Breast epithelium (tissue), 3 donors: ENCODE data around the gene CLDN2.

Experiments used
- POLR2A ChIP-seq: fragments of 450-650 bp; IDR thresholded peaks from one replicate; pipeline ENCODE4 v1.6.1; 2016; ENCODE audit warnings: antibody characterized with exemption, mild to moderate bottlenecking, moderate library complexity
- TF ChIP-seq, protein P1 (sequence below), 3 donors: fragments of 450-650 bp; IDR thresholded peaks; one replicate each; pipeline ENCODE4 v1.5.1; 2016 to 2017; ENCODE audit warnings: antibody characterized with exemption in 3 of 3, mild to moderate bottlenecking in 3 of 3, moderate library complexity in 3 of 3

DNA sequence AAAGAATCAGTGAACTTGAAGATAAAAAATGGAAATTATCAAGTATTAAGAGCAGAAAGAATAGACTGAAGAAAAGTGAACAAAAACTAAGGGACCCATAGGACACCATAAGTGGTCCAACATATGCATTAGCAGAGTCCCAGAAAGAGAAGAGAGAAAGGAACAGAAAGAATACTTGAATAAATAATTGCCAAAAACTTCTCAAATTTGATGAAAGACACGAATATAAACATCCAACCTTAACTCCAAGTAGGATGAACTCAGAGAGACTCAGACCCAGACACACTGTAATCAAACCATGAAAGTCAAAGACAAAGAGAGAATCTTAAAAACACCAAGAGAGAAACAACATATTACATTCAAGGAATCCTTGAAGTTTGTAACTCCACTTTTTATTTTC is 44.1 kb downstream of the CLDN2 start:
- TF ChIP-seq, protein P1, sequence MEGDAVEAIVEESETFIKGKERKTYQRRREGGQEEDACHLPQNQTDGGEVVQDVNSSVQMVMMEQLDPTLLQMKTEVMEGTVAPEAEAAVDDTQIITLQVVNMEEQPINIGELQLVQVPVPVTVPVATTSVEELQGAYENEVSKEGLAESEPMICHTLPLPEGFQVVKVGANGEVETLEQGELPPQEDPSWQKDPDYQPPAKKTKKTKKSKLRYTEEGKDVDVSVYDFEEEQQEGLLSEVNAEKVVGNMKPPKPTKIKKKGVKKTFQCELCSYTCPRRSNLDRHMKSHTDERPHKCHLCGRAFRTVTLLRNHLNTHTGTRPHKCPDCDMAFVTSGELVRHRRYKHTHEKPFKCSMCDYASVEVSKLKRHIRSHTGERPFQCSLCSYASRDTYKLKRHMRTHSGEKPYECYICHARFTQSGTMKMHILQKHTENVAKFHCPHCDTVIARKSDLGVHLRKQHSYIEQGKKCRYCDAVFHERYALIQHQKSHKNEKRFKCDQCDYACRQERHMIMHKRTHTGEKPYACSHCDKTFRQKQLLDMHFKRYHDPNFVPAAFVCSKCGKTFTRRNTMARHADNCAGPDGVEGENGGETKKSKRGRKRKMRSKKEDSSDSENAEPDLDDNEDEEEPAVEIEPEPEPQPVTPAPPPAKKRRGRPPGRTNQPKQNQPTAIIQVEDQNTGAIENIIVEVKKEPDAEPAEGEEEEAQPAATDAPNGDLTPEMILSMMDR (IDR thresholded peaks at IDR 0.05), result no peak
- TF ChIP-seq POLR2A, result no peak
